HG03060 (cell line): Measurements from ENCODE around the gene PARP16.
"Not testable (repeated sequence)": the region's sequence is repeated elsewhere in the genome, so short reads cannot be mapped to it uniquely, and the experiment has no call there.

Experiments used
- ATAC-seq: cut with Tn5 transposase; IDR thresholded peaks from one replicate; pipeline ENCODE4 v1.9.1; 2021; ENCODE audit warnings: low read depth, moderate number of reproducible peaks; ENCODE audit not compliant: unreplicated experiment

The PARP16 gene

DNA sequence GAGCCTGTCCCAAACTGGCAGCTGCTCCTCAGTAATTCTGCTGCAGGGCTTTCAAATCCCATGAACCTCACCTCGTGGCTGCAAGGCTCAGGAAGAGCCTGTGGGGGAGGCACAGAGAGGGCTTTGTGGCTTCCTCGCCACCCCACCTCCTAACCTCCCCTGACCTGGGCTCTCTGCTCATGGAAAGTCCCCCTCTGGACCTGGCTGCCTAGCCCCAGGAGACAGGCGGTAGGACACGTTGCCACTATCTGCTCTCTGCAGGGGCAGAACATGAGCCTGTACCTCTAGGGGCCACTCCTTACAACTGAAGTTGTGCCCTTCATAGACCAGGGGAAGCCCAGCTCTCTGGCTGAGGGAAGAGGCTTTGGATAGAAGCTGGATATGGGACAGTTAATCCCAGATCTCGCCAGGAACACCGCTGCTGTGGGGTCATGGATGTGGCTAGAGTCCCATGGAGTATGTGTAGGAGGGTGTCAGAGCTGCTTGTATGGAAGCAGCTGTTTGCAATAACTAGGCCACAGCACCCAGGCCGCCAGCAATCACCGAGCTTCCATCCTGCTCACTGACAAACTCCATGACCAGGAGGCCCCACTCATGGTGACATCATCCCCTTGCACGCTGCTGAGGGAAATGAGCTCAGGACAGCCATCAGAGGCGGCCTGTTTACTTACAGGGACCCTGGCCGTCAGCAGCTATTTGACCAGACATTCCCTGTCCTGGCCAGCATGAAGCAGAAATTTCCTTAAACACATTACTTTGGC, 41.4 kb downstream of the PARP16 start:
- ATAC-seq = no peak

DNA sequence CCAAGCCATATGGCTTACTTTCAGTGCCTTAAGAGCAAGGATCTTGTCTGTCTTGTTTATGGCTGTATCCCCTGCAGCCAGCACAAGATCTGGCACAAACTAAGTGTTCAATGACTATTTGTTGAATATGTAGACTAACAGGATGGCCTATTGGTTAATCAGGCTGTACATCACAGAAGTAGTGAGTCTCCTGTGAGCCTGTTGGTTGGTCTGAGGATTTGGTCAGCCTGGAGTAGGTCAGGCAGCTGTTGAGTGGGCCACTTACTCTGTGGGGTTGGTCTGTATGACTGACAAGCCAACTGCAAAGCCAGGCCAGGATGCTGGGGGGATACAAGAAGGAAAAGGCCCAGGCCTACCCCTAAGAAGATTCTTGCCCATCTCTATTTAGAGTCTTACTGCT, 42.0 kb downstream of the PARP16 start:
- no peak for ATAC-seq

DNA sequence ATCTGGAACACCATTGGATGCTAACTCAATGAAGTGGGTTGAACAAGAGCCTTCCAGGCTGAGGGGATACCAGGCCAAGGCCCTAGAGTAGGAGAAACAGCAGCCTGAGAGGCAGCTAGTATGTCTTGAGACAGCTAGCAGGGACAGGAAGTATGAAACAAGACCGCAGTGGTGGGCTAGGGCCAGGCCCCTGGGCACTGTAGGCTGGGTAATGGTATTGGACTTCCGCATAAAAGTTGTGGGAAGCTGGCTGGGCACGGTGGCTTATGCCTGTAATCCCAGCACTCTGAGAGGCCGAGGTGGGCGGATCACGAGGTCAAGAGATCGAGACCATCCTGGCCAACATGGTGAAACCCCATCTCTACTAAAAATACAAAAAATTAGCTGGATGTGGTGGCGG, 50.2 kb downstream of the PARP16 start:
- not testable (repeated sequence) for ATAC-seq

DNA sequence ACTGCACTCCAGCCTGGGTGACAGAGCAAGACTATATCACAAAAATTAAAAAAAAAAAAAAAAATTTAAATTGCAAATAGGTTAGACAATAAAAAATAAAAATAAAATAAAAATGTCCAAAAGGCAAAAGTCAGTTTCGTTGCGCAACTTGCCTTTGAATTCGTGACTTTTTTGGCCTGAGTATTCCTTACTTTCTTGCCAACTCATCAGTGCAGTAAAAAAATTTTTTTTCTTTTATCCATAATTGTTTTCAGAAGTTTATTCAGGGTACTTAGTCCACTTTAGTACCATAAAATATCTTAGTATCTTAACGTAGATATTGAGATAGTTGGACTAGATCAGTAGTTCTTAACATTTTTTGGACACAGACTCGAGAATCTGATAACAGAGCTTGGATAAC, 53.0 kb downstream of the PARP16 start:
- ATAC-seq = no peak

DNA sequence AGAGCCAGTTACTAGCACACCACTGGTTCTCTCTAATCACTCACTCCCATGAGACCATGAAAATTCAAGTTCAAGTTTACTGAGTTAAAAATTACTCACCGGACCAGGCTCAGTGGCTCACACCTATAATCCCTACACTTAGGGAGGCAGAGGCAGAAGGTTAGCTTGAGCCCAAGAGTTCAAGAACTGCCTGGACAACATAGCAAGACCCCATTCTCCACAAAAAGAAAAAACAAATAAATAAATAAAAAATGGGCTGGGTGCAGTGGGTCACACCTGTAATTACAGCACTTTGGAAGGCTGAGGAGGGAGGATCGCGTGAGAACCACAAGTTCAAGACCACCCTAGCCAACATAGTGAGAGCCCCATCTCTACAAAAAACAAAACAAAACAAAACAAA, 54.2 kb downstream of the PARP16 start:
- no peak for ATAC-seq

DNA sequence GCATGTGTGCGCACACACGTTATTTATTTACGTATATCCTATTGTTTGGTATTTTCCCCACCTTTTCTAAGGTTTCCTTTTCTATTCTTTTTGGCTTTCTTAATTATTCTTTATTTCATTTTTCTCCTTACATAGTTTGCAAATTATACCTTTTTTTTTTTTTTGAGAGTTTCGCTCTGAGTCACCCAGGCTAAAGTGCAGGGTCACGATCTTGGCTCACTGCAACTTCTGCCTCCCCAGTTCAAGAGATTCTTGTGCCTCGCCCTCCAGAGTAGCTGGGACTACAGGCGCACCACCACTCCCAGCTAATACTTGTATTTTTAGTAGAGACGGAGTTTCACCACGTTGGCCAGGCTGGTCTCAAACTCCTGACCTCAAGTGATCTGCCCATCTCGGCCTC, 55.4 kb downstream of the PARP16 start:
- no peak for ATAC-seq

DNA sequence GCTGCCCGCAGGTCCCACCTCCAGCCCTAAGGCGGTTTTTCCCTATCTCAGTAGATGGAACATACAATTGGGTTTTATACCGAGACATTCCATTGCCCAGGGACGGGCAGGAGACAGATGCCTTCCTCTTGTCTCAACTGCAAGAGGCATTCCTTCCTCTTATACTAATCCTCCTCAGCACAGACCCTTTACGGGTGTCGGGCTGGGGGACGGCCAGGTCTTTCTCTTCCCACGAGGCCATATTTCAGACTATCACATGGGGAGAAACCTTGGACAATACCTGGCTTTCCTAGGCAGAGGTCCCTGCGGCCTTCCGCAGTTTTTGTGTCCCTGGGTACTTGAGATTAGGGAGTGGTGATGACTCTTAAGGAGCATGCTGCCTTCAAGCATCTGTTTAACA, 59.8 kb downstream of the PARP16 start:
- ATAC-seq = not testable (repeated sequence)

DNA sequence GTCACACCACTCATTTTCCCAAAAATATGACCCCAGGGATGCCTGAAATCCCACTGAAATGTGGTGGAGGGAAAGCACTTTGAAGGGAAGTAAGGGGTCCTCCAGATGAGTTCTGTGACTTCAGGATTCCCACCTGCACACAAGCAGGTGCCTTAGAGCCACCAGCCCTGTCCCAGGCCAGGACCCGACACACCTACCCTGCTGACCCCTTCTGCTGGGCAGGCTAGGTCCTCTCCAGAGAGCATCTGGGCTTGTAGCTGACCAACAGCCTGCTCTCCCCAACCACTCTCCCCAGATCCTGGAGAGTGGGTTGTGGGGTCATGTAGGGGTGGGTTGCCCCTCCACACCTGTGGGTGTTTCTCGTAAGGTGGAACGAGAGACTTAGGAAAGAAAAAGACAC, 60.5 kb downstream of the PARP16 start:
- ATAC-seq = no peak

DNA sequence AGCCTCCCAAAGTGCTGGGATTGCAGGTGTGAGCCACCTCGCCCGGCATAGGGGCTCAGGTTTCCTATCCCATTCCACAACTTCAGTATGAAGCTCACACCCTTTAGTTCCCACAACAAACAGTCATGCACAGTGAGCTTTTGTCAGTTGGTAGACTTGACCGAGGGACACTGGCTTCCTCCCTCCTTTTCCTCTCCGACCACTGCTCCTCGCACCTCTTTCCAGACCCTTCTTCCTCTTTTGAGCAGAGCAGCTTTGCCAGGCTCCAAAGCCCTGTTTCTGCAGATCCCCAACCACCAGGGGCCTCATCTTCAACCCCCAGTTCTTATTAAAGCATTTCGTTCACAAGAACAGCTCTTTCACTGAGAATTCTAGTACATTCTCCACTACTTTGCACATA, 62.7 kb downstream of the PARP16 start:
- ATAC-seq = no peak

DNA sequence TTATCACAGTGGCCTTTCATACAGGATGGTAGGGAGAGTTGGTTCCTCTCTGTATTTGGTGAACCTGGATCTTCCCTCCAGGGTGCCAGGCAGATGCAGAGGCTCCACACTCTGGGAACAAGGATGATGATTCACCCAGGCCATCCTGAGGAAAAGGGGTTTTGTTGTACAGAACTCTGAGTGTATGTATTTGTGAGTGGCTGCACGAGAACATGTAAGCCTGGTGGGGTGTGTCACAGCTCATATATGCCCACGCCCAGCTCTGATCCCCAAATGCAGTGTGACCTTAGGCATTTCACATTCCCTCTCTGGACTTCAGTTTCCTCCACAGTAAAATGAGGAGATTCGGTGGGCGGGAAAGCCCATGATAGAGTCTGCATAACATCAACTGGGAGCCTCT, 63.8 kb downstream of the PARP16 start:
- no peak for ATAC-seq

DNA sequence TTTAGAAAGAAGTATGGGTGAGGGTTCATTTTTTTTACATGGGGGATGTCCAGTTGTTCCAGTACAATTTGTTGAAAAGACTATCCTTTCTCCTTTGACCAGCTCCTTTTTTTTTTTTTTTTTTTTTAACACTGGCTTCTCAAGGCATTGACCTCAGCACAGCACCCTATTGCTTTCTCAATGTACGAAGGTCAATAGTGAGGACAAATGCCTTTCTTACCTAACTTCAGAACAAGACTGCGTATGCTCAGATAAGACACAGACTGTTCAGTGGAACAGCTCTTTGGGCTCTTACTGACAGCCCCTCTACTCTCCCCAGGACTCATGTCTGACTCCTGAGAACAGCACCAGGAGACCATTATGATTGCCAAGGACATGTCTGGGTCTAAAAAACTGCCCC, 65.0 kb downstream of the PARP16 start:
- no peak for ATAC-seq

DNA sequence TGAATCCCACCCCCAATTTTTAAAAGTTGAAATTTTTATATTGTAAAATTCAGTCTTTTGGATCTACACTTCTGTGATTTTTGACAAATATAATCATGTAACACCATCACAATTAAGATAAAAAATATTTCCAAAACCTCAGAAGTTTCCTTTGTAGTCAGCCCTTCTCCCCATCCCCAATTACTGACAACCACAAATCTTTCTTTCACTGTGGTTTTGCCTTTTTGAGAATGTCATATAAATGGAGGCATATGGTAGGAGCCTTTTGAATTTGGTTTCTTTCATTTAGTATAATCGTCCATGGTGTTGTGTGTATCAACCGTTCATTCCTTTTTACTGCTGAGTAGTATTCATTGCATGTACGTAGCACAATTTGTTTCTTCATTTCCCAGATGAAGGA, 67.5 kb downstream of the PARP16 start:
- ATAC-seq = no peak

DNA sequence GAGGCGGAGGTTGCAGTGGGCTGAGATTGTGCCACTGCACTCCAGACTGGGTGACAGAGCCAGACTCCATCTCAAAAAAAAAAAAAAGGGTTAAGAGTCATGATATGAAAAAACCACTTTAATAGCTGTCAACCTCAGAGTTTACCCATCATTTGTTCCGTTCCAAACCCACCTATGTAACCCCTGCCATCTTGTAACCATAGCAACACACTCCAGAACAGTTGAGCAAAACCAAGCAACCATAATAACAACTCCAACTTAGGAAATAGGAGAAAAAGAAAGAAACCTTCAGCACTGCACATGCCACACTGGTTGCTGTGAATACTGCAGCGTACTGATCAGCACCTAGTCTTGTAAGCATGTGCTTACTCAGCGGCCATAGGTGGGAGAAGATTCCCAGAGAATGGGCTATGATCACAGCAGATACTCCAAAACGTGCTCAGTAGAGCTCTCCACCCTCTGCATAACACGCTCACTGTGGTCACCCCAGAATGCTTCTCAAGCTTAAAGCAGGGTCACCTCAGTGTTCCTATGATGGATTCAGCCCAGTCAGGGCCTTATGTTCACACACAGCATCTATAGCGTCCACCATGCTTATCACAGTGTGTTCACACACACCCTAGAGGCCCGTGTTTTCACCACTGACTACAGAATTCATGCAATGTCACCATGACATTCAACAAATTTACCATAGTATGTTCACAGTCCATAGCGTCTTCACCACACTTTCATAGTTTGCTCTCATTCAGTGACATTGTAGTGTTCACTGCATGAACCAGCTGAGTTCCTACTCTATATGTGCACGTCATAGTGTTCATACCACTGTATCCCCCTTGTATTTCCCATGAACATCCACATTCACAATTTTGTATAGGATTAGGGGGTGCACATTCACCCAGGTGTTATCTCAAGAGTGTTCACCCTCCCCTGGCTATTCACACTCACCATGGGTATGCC, 68.9 kb downstream of the PARP16 start:
- no peak for ATAC-seq

DNA sequence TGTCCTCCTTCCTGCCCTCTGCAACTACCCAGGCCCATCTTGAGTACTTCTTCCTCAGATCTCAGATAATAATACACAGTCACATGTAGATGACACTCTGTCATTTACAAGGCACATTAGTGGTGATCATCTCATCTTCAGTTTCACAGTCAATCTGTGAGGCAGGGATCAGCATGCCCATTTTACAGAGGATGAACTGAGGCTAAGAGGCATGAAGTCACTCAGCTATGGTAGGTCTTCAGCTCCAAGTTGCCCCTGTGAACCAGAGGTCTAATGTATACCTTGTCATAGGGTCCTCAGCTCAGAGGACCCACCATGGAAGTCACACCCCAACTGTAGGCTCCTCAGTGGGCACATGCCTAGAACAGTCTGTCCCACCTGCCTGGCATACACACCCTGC, 71.2 kb downstream of the PARP16 start:
- ATAC-seq = no peak

DNA sequence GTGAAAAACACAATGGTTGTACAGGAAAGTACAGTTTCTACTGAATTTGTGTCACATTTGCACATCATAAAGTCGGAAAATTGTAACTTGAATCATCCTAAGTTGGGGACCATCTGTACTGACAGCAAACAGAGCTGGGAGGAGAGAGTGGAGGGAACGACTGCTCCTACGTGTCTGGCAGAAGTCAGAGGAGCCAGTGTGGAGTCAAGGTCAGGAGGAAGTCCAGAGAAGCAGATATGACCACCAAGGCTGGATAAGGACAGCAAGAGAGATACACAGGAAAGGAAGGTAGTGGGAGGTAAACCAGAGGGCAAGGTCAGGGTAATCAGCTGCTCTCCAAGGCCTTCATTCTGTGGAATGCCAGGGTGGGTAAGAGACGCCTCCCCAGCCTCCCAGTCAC, 72.7 kb downstream of the PARP16 start:
- no peak for ATAC-seq

DNA sequence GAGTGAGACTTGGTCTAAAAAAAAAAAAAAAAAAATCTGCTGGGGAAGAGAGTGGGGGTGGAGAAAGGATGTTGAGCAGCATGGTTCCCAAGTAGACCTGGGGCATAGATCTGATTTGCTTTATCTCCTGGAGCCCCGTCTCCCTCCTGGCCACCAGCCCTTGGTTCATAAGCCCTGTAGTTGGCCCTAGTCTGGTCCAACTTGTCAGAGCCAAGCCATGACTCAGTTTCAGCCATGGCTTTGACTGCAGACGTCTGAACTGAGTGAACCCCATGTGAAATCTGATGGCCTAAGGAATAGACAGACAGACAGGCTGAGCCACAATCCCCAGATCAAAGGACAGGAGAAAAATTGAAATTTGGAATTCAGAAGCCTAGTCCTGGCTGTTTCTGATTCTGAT, 73.4 kb downstream of the PARP16 start:
- ATAC-seq = no peak

DNA sequence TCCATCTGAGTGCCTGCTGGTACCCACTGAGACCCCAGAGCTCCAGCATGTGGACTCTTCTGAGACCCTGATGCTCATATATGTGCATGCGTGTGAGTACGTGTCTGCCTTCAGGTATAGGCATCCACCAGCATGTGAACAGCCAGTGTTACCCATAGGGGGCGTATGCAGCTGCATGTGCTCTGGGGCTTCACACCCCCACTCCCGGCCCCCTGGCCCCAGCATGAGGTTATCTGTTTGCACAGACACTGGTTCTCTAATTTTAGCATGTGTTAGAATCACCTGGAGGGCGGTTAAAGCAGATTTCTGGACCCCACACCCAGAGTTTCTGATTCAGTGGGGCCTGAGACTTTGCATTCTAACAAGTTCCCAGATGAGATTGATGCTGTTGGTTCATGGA, 74.6 kb downstream of the PARP16 start:
- no peak for ATAC-seq

DNA sequence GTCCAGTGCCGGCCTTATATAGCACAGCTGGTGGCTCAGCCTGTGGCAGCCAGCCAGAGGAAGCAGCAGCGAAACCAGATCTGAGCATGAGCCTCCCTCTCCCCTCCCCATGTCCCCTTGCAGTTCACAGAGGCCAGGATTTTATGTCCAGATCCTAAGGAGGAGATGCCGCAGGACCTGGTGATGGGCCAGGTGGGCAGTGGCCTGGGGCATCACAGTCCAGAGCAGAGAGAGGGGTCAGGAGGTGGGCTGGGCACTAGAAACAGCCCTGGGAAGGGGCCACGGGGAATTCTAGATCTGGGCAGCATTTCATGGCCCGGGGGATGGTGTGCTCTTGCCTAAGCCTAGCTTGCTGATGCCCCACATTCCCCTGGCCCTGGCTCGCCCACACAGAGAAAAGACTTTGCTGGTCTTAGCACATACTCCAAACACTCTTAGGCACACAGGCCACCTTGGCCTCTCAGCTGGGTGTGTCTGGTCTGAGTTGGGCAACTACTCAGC, 75.2 kb downstream of the PARP16 start:
- ATAC-seq = no peak

DNA sequence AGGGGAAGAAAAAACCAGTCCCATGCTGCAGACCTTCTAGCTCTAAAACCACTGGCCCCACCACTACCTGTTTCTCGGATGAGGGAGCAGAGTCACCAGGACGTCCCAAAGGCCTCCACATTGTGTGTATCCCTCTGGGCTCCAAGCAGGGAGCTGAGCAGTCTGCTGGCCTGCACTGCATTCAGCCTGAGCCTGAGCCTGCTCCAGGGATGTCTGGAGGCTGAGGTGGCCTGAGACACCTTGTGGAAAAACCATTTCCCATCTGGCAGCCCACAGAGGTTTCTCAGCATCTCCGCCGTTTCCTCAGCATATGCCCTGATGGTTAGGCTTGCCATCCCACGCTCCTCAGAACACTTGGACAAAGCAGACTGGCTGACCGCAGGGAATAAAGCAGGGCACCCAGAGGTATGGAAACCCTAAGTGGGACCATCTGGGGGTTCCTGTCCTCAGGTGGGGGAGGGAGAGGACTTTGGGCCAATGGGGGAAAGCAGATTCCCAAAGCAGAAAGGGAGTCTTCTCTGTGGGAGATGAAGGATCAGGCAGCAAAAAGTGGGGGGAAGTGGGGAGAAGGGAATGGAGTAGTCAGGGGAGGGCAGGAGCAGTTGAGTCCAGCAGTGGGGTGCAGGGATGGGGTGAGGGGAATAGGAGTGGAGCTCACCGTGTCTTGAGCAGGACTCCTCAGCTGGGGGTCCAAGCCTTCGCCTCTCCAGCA, 75.8 kb downstream of the PARP16 start, which contains the start of gene CILP:
Gene CILP (minus strand): TSS at position 704 of the 712 bp plus-strand sequence. CDS start 1,718 bp downstream, outside the sequence.
- ATAC-seq = no peak

DNA sequence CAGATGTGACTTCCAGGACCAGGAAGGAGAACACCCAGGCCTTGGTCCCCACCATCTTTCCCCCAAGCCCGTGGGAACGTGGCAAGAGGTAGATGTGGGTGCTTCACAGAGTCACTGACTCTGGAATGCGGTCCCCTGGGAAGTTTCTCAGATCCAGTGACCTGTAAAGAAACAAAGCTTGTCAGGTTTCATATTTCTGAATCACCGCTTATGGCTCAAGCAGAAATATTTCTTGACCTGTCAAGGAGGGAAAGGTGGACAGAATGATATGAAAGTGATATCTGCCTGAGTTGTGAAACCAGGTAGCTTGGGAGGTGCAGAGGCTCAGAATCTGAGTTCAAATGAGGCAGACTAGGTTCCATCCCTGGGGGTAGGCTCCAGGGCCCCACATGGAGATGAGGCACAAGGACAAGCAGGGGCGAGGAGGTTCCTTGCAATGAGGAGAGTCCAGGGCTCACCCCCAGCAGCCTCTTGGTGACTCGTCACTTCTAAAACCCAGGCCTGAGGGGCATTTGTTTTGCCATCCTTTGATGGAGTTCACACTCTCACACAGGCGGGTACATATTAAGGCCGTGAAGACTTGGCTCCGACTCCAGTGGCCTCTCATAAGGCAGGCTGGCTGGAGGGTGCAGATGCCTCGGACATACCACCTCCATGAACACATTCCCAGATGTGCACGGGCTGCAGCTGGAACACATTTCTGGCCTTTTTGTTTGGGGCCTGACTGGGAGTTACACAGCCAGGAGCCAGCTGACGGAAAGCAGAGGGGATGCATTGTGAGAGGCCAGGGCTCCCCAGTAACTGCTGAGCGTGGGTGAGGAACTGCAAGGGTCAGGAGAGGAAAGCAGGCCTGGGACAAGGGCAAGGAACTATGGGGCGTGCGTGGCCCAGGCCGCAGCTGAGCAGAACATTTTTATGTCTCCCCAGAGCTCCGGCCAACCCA, 76.7 kb downstream of the PARP16 start:
- ATAC-seq = no peak
